SK-N-SH (cell line): Measurements from ENCODE around the gene TTC28. TPM values are rescaled to one million over a fixed set of nuclear protein-coding genes. Genes with fewer than 3 reads are reported as not detected.
"Not testable (repeated sequence)": the region's sequence is repeated elsewhere in the genome, so short reads cannot be mapped to it uniquely, and the experiment has no call there.

Experiments
- CTCF ChIA-PET: fragments of 300-600, 350-600 bp; formaldehyde crosslinking; extraction: SDS; loops from one replicate; lab custom pipeline; 2021; lab: Yijun Ruan, JAX
- POLR2A ChIA-PET: fragments of 350-600 bp; sonication (Branson Sonifier 250); formaldehyde crosslinking; extraction: SDS; loops from one replicate; lab custom pipeline; 2020; ENCODE audit warnings: antibody characterized with exemption, inconsistent platforms; lab: Yijun Ruan, JAX
- DNase-seq: peaks from one replicate; pipeline ENCODE4 v3.0.0; 2012
- H2AFZ ChIP-seq: fragments of 200-600 bp; sonication (generic); 2 replicates; pipeline ENCODE4 v1.8.1; 2016; ENCODE audit warnings: antibody characterized with exemption, mild to moderate bottlenecking, low read depth
- H3F3A ChIP-seq: fragments of 200-600 bp; sonication (generic); replicated peaks from 2 replicates; pipeline ENCODE3; 2016; ENCODE audit warnings: antibody characterized with exemption, mild to moderate bottlenecking; ENCODE audit not compliant: insufficient read depth
- H3K27ac ChIP-seq, 2 experiments: fragments of 200-500 bp in 1 of 2; fragments of 200-600 bp in 1 of 2; sonication (Bioruptor generic) in 1 of 2; sonication (generic), shearing (Covaris generic) in 1 of 2; 2 replicates each; pipeline versions ENCODE4 v1.5.1 to v1.6.1; 2014 to 2016; ENCODE audit warnings: low read depth in 2 of 2, inconsistent platforms in 1 of 2, low read length in 1 of 2, mild to moderate bottlenecking in 1 of 2, mixed read lengths in 1 of 2
- H3K27me3 ChIP-seq: fragments of 200-600 bp; sonication (generic), shearing (Covaris generic); 2 replicates; pipeline ENCODE4 v1.6.1; 2016; ENCODE audit warnings: mixed run types; ENCODE audit not compliant: insufficient read depth
- H3K36me3 ChIP-seq, 2 experiments: fragments of 200-500 bp in 1 of 2; fragments of 200-600 bp in 1 of 2; sonication (Bioruptor generic) in 1 of 2; sonication (generic) in 1 of 2; replicated peaks in 1 of 2; 2 replicates each; pipeline versions ENCODE3 to v1.5.1; 2014 to 2016; ENCODE audit warnings: low read length in 1 of 2, mild to moderate bottlenecking in 1 of 2; ENCODE audit not compliant: insufficient read depth in 2 of 2, control insufficient read depth in 1 of 2
- H3K4me1 ChIP-seq, 2 experiments: fragments of 200-500 bp in 1 of 2; fragments of 200-600 bp in 1 of 2; sonication (Bioruptor generic) in 1 of 2; sonication (generic), shearing (Covaris generic) in 1 of 2; 2 replicates each; pipeline versions ENCODE4 v1.5.1 to v1.6.1; 2014 to 2016; ENCODE audit warnings: low read depth in 1 of 2, low read length in 1 of 2, mixed run types in 1 of 2; ENCODE audit not compliant: insufficient read depth in 2 of 2, control insufficient read depth in 1 of 2
- H3K4me2 ChIP-seq: fragments of 200-600 bp; sonication (generic), shearing (Covaris generic); 2 replicates; pipeline ENCODE4 v1.6.1; 2017; ENCODE audit warnings: mixed run types
- H3K4me3 ChIP-seq, 2 experiments: fragments of 200-500 bp in 1 of 2; fragments of 200-600 bp in 1 of 2; sonication (Bioruptor generic) in 1 of 2; sonication (generic), shearing (Covaris generic) in 1 of 2; 2 replicates each; pipeline versions ENCODE4 v1.5.1 to v1.8.1; 2014 to 2016; ENCODE audit warnings: low read depth in 2 of 2, inconsistent platforms in 1 of 2, low read length in 1 of 2, mild to moderate bottlenecking in 1 of 2, mixed read lengths in 1 of 2, moderate library complexity in 1 of 2
- H3K79me2 ChIP-seq: fragments of 200-600 bp; sonication (generic); 2 replicates; pipeline ENCODE4 v1.8.1; 2017; ENCODE audit warnings: mild to moderate bottlenecking; ENCODE audit not compliant: insufficient read depth
- H3K9ac ChIP-seq: fragments of 200-600 bp; sonication (generic); 2 replicates; pipeline ENCODE4 v1.6.1; 2017; ENCODE audit warnings: mixed run types
- H3K9me2 ChIP-seq: fragments of 200-600 bp; sonication (generic); 2 replicates; pipeline ENCODE4 v1.6.1; 2017; ENCODE audit warnings: mixed run types
- H3K9me3 ChIP-seq: fragments of 200-600 bp; sonication (generic); 2 replicates; pipeline ENCODE4 v1.6.1; 2017; ENCODE audit warnings: mixed run types, mild to moderate bottlenecking, moderate library complexity
- H4K20me1 ChIP-seq: fragments of 200-600 bp; sonication (generic); 2 replicates; pipeline ENCODE4 v1.6.1; 2017; ENCODE audit warnings: mild to moderate bottlenecking, mixed run types; ENCODE audit not compliant: insufficient read depth
- EP300 ChIP-seq, 2 experiments: IDR thresholded peaks; 2 replicates each; pipeline versions ENCODE4 v1.4.0 to v1.6.1; 2012; ENCODE audit warnings: borderline replicate concordance in 1 of 2, low read depth in 1 of 2, low read length in 1 of 2
- NRF1 ChIP-seq: IDR thresholded peaks from 2 replicates; pipeline ENCODE4 v1.6.1; 2012; ENCODE audit warnings: low read depth, mild to moderate bottlenecking, low read length
- POLR2AphosphoS5 ChIP-seq: IDR thresholded peaks from 2 replicates; pipeline ENCODE4 v1.6.1; 2012; ENCODE audit warnings: low read depth, low read length
- RAD21 ChIP-seq: IDR thresholded peaks from 2 replicates; pipeline ENCODE4 v1.6.1; 2012; ENCODE audit warnings: mild to moderate bottlenecking, low read length
- REST ChIP-seq: IDR thresholded peaks from 2 replicates; pipeline ENCODE4 v1.6.1; 2012; ENCODE audit warnings: mild to moderate bottlenecking, low read depth, low read length, moderate library complexity
- RXRA ChIP-seq: IDR thresholded peaks from 2 replicates; pipeline ENCODE4 v1.4.0; 2012; ENCODE audit warnings: low read depth, mild to moderate bottlenecking, borderline replicate concordance
- TEAD4 ChIP-seq: IDR thresholded peaks from 2 replicates; pipeline ENCODE4 v1.4.0; 2012; ENCODE audit warnings: mild to moderate bottlenecking, borderline replicate concordance; ENCODE audit not compliant: insufficient read depth
- WGBS: methylation state at CpG from one replicate; pipeline ENCODE4 v1.1.6; 2017; ENCODE audit warnings: low lambda C conversion rate; 5-methylcytosine and 5-hydroxymethylcytosine counted together
- polyA plus RNA-seq, 3 experiments: library from polyadenylated mRNA; depleted of rRNA; stranded (reverse); fragments of >200 nt; gene quantifications; 2 replicates each; pipeline ENCODE4 v1.2.3, GENCODE V29; 2012
- TF ChIP-seq, protein P1 (sequence below): IDR thresholded peaks from 2 replicates; pipeline ENCODE4 v1.4.0; 2012; ENCODE audit warnings: low read depth

Gene TTC28
- polyA plus RNA-seq (2012; rRNA removed) = 5.8 and 5.9 TPM in 2 replicates
- polyA plus RNA-seq (2012; cell fraction: cytosol; rRNA removed) = 3.4 and 4.5 TPM in 2 replicates
- 17.0 and 28.9 TPM in 2 replicates for polyA plus RNA-seq (2012; cell fraction: nucleus; rRNA removed)

GRCh38 chr22:28679611-28680287 is at the start of gene TTC28:
TSS of gene TTC28 (minus strand) at chr22:28679840. CDS start at chr22:28679723, 117 bp downstream.
- H3K4me3 ChIP-seq = peak within 1 kb of the TSS; percentile 70 to 81
- TF ChIP-seq NRF1 (peak; percentile 67), EP300 (IDR thresholded peaks at IDR 0.05; ENCODE audit: borderline replicate concordance in 1 of 2, low read depth in 1 of 2, low read length in 1 of 2) (peak; percentile 67 to 92; a peak in 3 of 4 replicates)
- TF ChIP-seq, protein P1, sequence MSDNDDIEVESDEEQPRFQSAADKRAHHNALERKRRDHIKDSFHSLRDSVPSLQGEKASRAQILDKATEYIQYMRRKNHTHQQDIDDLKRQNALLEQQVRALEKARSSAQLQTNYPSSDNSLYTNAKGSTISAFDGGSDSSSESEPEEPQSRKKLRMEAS = peak; percentile 94
- TF ChIP-seq, all 33 proteins: peak for 3; not testable (repeated sequence) for 30
- Histone ChIP-seq H3K27ac (peak within 1 kb of the TSS in 1 of 2 experiments; percentile 56; a peak in 1 of 4 replicates), H4K20me1 (peaks cover 12% of the 10 kb centered on the region), H2AFZ (peak within 1 kb of the TSS; percentile 98), H3K4me2 (peak within 1 kb of the TSS; percentile 80), H3K79me2 (peaks cover 30% of the 10 kb centered on the region), H3K9ac (peak within 1 kb of the TSS; percentile 88)
- not testable (repeated sequence) for H3K9me3 ChIP-seq, H3K4me1 ChIP-seq, H3K36me3 ChIP-seq, H3K9me2 ChIP-seq, H3K27me3 ChIP-seq, H3F3A ChIP-seq
- ChIA-PET POLR2A (interaction anchor here (0.6 to 1.4 kb wide), 6 partner anchors 13 to 554 kb away, joined by 3 to 5 read pairs (median 3); partner anchors contain the start of genes CCDC117, CHEK2 and XBP1), CTCF (interaction anchor here (0.6 to 1.8 kb wide), 2 partner anchors 79 to 214 kb away, joined by 3 to 5 read pairs; no protein-coding TSS in a partner anchor)
- WGBS = 3% methylated on average over 19 of the region's 101 CpGs
- DNase-seq = peak; percentile 92

DNA sequence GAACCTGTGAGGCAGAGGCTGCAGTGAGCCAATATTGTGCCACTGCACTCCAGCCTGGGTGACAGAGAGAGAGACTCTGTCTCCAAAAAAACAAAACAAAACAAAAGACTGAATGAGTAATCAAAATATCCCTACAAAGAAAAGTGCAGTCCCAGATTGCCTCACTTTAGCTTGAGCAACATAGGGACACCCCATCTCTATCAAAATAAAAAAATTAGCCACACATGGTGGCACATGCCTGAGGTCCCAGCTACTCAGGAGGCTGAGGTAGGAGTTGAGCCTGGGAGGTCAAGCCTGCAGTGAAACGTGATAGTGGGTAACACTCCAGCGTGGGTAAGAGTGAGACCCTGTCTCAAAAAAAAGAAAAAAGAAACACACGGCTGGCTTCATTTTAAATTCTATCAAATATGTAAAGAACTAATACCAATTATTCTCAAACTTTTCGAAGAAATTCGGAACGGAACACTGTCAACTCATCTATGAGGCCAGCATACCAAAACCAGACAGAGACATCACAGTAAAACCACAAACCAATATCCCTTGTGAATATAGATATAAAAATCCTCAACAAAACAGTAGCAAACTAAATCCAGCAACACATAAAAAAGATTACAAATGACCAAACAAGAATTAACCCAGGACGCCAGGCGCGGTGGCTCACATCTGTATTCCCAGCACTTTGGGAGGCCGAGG is 49.1 kb upstream of the TTC28 start:
- H4K20me1 ChIP-seq = no peaks in the 10 kb centered on the region
- no peaks in the 10 kb centered on the region; the same call in 1 of the 2 replicates for H3K79me2 ChIP-seq
- H3K36me3 ChIP-seq = peaks cover 4 to 10% of the 10 kb centered on the region in 2 experiments
- H3K9me3 ChIP-seq = no peaks in the 10 kb centered on the region
- 96% methylated on average over 10 of the region's 10 CpGs for WGBS
- no peak overlapping the region for H3K4me3 ChIP-seq
- no peak overlapping the region for H3K27ac ChIP-seq
- CTCF ChIA-PET = no interaction called here
- TF ChIP-seq EP300 (IDR thresholded peaks at IDR 0.05; ENCODE audit: borderline replicate concordance in 1 of 2, low read depth in 1 of 2, low read length in 1 of 2) = no peak
- no peak for TF ChIP-seq RAD21
- no peak for TF ChIP-seq POLR2AphosphoS5
- TF ChIP-seq TEAD4 = no peak
- no peak for TF ChIP-seq RXRA
- no peak for TF ChIP-seq REST
- POLR2A ChIA-PET = no interaction called here
- no peak overlapping the region for H3K9ac ChIP-seq
- H3K4me1 ChIP-seq = no peaks in the 10 kb centered on the region
- H3K9me2 ChIP-seq = no peaks in the 10 kb centered on the region
- no peak overlapping the region for H2AFZ ChIP-seq
- no peaks in the 10 kb centered on the region for H3F3A ChIP-seq
- no peak overlapping the region for H3K4me2 ChIP-seq
- no peak for DNase-seq
- no peaks in the 10 kb centered on the region for H3K27me3 ChIP-seq
